ENCODE data around the gene EFTUD2. TPM values are rescaled to one million over a fixed set of nuclear protein-coding genes. Genes with fewer than 3 reads are reported as not detected.

Gene EFTUD2
- total and polyA plus RNA-seq, 2 of the 13 experiments (the other 11 are each of a cell fraction or from before 2014, with no cell fraction given) = 111 to 137 TPM

DNA sequence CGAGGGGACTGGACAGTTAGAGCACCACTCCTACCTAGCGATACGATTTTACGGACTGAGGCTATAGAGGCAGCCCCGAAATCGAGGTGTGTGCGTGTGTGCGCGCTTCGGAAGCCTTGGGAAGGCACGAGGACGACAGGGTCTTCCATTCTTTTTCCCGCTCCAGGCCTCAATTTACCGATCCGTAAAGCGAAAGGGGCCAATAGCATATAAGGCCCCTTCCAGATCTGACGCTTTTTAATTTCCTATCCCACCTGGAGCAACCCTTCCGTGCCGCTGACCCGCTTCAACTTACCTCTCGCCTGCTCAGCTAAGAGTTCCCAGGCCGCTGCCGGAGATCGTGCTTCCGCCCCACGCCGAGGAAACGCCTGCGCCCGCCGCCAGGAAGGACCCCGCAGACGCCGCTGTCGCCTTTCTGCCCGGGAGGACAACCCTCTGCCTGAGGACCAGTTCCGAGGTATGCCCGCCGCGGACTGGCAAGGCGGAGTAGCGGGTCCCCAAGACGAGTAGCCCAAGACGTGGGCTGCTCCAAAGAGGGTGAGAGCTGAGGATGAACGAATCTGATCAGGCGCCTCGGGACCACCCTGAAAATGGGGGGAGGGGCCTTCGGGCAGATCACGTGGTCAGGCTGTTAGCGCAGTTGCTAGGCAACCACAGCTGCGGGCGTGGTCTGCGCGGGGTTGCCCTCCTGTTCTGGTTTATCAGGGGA lies at the start of gene EFTUD2 (continued):
- TF ChIP-seq, protein P1, sequence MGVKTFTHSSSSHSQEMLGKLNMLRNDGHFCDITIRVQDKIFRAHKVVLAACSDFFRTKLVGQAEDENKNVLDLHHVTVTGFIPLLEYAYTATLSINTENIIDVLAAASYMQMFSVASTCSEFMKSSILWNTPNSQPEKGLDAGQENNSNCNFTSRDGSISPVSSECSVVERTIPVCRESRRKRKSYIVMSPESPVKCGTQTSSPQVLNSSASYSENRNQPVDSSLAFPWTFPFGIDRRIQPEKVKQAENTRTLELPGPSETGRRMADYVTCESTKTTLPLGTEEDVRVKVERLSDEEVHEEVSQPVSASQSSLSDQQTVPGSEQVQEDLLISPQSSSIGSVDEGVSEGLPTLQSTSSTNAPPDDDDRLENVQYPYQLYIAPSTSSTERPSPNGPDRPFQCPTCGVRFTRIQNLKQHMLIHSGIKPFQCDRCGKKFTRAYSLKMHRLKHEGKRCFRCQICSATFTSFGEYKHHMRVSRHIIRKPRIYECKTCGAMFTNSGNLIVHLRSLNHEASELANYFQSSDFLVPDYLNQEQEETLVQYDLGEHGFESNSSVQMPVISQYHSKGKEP (CRISPR knock-in tag; IDR thresholded peaks at IDR 0.05) = peak; percentile 85
- no peak for TF ChIP-seq ZNF674 (CRISPR knock-in tag; IDR thresholded peaks at IDR 0.05; ENCODE audit: low read depth)
- TF ChIP-seq, protein P2, sequence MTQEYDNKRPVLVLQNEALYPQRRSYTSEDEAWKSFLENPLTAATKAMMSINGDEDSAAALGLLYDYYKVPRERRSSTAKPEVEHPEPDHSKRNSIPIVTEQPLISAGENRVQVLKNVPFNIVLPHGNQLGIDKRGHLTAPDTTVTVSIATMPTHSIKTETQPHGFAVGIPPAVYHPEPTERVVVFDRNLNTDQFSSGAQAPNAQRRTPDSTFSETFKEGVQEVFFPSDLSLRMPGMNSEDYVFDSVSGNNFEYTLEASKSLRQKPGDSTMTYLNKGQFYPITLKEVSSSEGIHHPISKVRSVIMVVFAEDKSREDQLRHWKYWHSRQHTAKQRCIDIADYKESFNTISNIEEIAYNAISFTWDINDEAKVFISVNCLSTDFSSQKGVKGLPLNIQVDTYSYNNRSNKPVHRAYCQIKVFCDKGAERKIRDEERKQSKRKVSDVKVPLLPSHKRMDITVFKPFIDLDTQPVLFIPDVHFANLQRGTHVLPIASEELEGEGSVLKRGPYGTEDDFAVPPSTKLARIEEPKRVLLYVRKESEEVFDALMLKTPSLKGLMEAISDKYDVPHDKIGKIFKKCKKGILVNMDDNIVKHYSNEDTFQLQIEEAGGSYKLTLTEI (CRISPR knock-in tag; conservative IDR thresholded peaks at IDR 0.05) = no peak
- no peak for TF ChIP-seq ZNF10 (CRISPR knock-in tag; IDR thresholded peaks at IDR 0.05; ENCODE audit: borderline replicate concordance, low read depth)
- TF ChIP-seq, protein P3, sequence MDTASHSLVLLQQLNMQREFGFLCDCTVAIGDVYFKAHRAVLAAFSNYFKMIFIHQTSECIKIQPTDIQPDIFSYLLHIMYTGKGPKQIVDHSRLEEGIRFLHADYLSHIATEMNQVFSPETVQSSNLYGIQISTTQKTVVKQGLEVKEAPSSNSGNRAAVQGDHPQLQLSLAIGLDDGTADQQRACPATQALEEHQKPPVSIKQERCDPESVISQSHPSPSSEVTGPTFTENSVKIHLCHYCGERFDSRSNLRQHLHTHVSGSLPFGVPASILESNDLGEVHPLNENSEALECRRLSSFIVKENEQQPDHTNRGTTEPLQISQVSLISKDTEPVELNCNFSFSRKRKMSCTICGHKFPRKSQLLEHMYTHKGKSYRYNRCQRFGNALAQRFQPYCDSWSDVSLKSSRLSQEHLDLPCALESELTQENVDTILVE (CRISPR knock-in tag; IDR thresholded peaks at IDR 0.05) = peak; percentile 98
- TF ChIP-seq SMARCC2 (IDR thresholded peaks at IDR 0.05) = no peak
- TF ChIP-seq, protein P4, sequence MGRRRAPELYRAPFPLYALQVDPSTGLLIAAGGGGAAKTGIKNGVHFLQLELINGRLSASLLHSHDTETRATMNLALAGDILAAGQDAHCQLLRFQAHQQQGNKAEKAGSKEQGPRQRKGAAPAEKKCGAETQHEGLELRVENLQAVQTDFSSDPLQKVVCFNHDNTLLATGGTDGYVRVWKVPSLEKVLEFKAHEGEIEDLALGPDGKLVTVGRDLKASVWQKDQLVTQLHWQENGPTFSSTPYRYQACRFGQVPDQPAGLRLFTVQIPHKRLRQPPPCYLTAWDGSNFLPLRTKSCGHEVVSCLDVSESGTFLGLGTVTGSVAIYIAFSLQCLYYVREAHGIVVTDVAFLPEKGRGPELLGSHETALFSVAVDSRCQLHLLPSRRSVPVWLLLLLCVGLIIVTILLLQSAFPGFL (CRISPR knock-in tag; IDR thresholded peaks at IDR 0.05) = no peak
- peak; percentile 86 for TF ChIP-seq ZNF616 (CRISPR knock-in tag; IDR thresholded peaks at IDR 0.05; ENCODE audit: low read depth)
- TF ChIP-seq KDM5B (CRISPR knock-in tag; IDR thresholded peaks at IDR 0.05; ENCODE audit: borderline replicate concordance) = peak; percentile 92; the same call in 1 of the 2 replicates
- TF ChIP-seq ZNF672 (CRISPR knock-in tag; IDR thresholded peaks at IDR 0.05) = no peak
- TF ChIP-seq, protein P5, sequence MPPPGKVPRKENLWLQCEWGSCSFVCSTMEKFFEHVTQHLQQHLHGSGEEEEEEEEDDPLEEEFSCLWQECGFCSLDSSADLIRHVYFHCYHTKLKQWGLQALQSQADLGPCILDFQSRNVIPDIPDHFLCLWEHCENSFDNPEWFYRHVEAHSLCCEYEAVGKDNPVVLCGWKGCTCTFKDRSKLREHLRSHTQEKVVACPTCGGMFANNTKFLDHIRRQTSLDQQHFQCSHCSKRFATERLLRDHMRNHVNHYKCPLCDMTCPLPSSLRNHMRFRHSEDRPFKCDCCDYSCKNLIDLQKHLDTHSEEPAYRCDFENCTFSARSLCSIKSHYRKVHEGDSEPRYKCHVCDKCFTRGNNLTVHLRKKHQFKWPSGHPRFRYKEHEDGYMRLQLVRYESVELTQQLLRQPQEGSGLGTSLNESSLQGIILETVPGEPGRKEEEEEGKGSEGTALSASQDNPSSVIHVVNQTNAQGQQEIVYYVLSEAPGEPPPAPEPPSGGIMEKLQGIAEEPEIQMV (CRISPR knock-in tag; IDR thresholded peaks at IDR 0.05; ENCODE audit: low read depth) = peak; percentile 91
- TF ChIP-seq ZNF598 (CRISPR knock-in tag; IDR thresholded peaks at IDR 0.05; ENCODE audit: borderline replicate concordance) = peak; percentile 98
- TF ChIP-seq ZNF343 (CRISPR knock-in tag; IDR thresholded peaks at IDR 0.05) = peak; percentile 85; the same call in 1 of the 2 replicates
- peak; percentile 35; the same call in 1 of the 2 replicates for TF ChIP-seq ZFP36L1 (CRISPR knock-in tag; IDR thresholded peaks at IDR 0.05)
- no peak; the same call in 1 of the 2 replicates for TF ChIP-seq ZNF460 (CRISPR knock-in tag; IDR thresholded peaks at IDR 0.05; ENCODE audit: borderline replicate concordance)
- TF ChIP-seq ZNF136 (CRISPR knock-in tag; IDR thresholded peaks at IDR 0.05; ENCODE audit: low read depth) = peak; percentile 92; the same call in 1 of the 2 replicates
- TF ChIP-seq ZFP37 (CRISPR knock-in tag; IDR thresholded peaks at IDR 0.05; ENCODE audit: borderline replicate concordance) = no peak
- TF ChIP-seq, protein P6, sequence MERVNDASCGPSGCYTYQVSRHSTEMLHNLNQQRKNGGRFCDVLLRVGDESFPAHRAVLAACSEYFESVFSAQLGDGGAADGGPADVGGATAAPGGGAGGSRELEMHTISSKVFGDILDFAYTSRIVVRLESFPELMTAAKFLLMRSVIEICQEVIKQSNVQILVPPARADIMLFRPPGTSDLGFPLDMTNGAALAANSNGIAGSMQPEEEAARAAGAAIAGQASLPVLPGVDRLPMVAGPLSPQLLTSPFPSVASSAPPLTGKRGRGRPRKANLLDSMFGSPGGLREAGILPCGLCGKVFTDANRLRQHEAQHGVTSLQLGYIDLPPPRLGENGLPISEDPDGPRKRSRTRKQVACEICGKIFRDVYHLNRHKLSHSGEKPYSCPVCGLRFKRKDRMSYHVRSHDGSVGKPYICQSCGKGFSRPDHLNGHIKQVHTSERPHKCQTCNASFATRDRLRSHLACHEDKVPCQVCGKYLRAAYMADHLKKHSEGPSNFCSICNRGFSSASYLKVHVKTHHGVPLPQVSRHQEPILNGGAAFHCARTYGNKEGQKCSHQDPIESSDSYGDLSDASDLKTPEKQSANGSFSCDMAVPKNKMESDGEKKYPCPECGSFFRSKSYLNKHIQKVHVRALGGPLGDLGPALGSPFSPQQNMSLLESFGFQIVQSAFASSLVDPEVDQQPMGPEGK (CRISPR knock-in tag; IDR thresholded peaks at IDR 0.05) = peak; percentile 61
- peak; percentile 91; the same call in 1 of the 2 replicates for TF ChIP-seq ARHGAP35 (CRISPR knock-in tag; IDR thresholded peaks at IDR 0.05; ENCODE audit: borderline replicate concordance)
